ENCODE data around the gene TTC28. TPM values are rescaled to one million over a fixed set of nuclear protein-coding genes. Genes with fewer than 3 reads are reported as not detected.
"Not testable (repeated sequence)": the region's sequence is repeated elsewhere in the genome, so short reads cannot be mapped to it uniquely, and the experiment has no call there.

TTC28 gene
- total and polyA plus RNA-seq, 12 donors, result 3.4 to 75.6 (median 28.6) TPM

DNA sequence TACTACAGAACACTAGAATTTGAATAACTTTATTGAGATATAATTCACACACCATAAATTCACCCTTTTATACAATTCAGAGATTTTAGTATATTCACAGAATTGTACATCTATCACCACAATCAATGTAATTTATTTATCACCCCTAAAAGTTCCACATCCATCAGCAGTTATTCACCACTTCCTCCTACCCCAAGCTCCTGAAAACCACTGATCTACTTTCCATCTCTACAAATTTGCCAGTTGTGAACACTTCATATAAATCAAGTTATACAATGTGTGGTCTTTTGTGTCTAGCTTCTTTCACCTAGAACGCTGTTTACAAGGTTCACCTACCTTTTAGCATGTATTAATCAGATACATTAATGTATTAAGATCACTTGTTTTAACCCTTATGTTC, 179.6 kb downstream of the TTC28 start:
- Histone ChIP-seq H3K4me3 (no peak overlapping the region), H3K27me3 (no peaks in the 10 kb centered on the region), H3K27ac (no peak overlapping the region), H3K4me1 (replicated peaks in 1 of 2) (no peaks in the 10 kb centered on the region), H3K9me3 (replicated peaks in 1 of 3) (no peaks in the 10 kb centered on the region), H3K36me3 (replicated peaks in 1 of 2) (no peaks in the 10 kb centered on the region)
- WGBS, 4 donors, result 74 to 92% (median 82%) methylated on average over 1 of the region's 1 CpG
- TF ChIP-seq CTCF (IDR thresholded peaks at IDR 0.05) (no peak), POLR2A (IDR thresholded peaks at IDR 0.05) (no peak)
- intact Hi-C loops (cut with DNase I), result no loop called here
- no peak for DNase-seq

GRCh38 chr22:28498044-28498443, 181.6 kb downstream of the TTC28 start:
- Histone ChIP-seq H3K9me3 (replicated peaks in 1 of 3) (no peaks in the 10 kb centered on the region), H3K4me1 (replicated peaks in 1 of 2) (peaks cover 0 to 3% of the 10 kb centered on the region in 2 donors), H3K27me3 (no peaks in the 10 kb centered on the region), H3K36me3 (replicated peaks in 1 of 2) (no peaks in the 10 kb centered on the region), H3K4me3 (no peak overlapping the region), H3K27ac (no peak overlapping the region)
- intact Hi-C loops (cut with DNase I), result no loop called here
- TF ChIP-seq POLR2A (IDR thresholded peaks at IDR 0.05) (no peak), CTCF (IDR thresholded peaks at IDR 0.05) (no peak)
- DNase-seq, result no peak
- 87 to 91% (median 89%) methylated on average over 4 of the region's 4 CpGs for WGBS, 4 donors

GRCh38 chr22:28497188-28497587, 182.5 kb downstream of the TTC28 start:
- intact Hi-C loops (cut with DNase I), result no loop called here
- DNase-seq, result no peak
- WGBS, 4 donors, result 78 to 87% (median 81%) methylated on average over 2 of the region's 2 CpGs
- no peaks in the 10 kb centered on the region for H3K9me3 ChIP-seq (replicated peaks in 1 of 3)
- H3K4me3 ChIP-seq, result no peak overlapping the region
- no peaks in the 10 kb centered on the region for H3K36me3 ChIP-seq (replicated peaks in 1 of 2)
- TF ChIP-seq CTCF (IDR thresholded peaks at IDR 0.05), result no peak
- TF ChIP-seq POLR2A (IDR thresholded peaks at IDR 0.05), result no peak
- no peaks in the 10 kb centered on the region for H3K27me3 ChIP-seq
- H3K27ac ChIP-seq, result no peak overlapping the region
- peaks cover 0 to 3% of the 10 kb centered on the region in 2 donors for H3K4me1 ChIP-seq (replicated peaks in 1 of 2)

GRCh38 chr22:28491289-28491688, 188.4 kb downstream of the TTC28 start:
- H3K9me3 ChIP-seq (replicated peaks in 1 of 3); DNase-seq; H3K27me3 ChIP-seq; H3K4me1 ChIP-seq (replicated peaks in 1 of 2); H3K27ac ChIP-seq; H3K4me3 ChIP-seq; intact Hi-C loops (cut with DNase I); H3K36me3 ChIP-seq (replicated peaks in 1 of 2): not testable (repeated sequence)
- 90 to 100% methylated on average over 1 of the region's 2 CpGs; no CpG with 5 or more reads in 2 of the 4 donors for WGBS, 4 donors

DNA sequence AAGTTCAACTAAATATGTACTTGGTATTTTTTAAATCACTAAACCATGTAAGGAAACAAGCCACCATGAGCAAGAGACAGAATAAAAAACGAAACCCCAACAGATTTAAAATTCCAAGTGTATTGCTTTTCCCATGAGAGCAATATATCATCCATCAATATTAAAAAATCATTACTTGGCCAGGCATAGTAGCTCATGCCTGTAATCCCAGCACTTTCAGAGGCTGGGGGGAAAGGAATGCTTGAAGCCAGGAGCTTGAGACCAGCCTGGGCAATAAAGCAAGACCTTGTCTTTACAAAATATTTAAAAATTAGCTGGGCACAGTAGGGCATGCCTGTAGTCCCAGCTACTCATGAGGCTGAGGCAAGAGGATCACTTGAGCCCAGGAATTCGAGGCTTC, 190.8 kb downstream of the TTC28 start:
- Histone ChIP-seq H3K27ac (no peak overlapping the region), H3K36me3 (replicated peaks in 1 of 2) (no peaks in the 10 kb centered on the region), H3K9me3 (replicated peaks in 1 of 3) (no peaks in the 10 kb centered on the region), H3K4me1 (replicated peaks in 1 of 2) (no peaks in the 10 kb centered on the region), H3K27me3 (no peaks in the 10 kb centered on the region), H3K4me3 (no peak overlapping the region)
- DNase-seq, result no peak
- WGBS, 4 donors, result 83 to 97% (median 87%) methylated on average over 2 of the region's 2 CpGs
- TF ChIP-seq POLR2A (IDR thresholded peaks at IDR 0.05) (no peak), CTCF (IDR thresholded peaks at IDR 0.05) (no peak)
- intact Hi-C loops (cut with DNase I), result no loop called here
